Measurements from ENCODE around the gene RNF44. TPM values are rescaled to one million over a fixed set of nuclear protein-coding genes. Genes with fewer than 3 reads are reported as not detected.

The RNF44 gene
- total and polyA plus RNA-seq, 7 donors: 7.6 to 64.0 (median 15.0) TPM

DNA sequence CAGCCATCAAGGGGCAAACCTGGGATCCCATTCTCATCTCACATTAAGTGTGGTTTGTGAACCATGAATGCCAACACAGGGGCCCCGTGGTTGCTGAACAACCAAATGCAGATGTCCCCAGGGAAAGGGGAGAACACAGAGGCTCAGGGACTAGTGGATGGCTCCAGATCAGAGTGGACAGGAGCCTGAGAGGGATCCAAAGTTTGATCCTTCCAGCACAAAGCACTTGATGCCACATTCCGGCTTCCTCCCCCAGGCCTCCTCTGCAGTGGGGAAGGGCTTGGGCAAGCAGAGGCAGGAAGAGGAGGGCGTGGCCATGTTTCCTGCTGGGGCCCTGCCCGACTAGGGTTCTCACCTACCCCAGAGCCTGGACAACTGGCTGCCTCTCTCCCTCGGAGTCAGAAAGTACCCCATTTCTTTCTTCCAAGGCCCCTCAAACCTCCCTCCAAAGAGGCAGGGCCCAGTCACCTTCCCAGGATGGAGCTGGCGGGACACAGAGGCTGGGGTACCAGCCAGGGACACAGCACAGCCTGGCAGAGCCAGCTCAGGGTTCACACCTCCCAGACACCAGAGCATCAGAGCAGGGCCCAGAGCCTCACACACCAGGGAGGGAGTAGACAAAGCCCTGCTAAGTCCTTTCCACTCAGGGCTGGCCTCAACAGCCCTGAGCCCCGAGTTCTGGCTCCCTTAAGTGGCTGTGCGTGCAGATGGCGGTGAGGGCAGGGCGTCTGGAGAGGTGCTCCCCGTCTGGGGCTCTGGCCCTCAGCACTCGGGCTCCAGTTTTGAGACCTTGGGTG is 4.3 kb upstream of the RNF44 start:
- no peaks in the 10 kb centered on the region for H3K9me3 ChIP-seq
- 28 to 40% methylated on average over 12 of the region's 12 CpGs for WGBS, 2 donors
- DNase-seq: no peak
- H3K27ac ChIP-seq: peak overlapping the region; percentile 81 to 90 (median 87)
- no peaks in the 10 kb centered on the region for H3K27me3 ChIP-seq
- H3K4me3 ChIP-seq: no peak overlapping the region
- TF ChIP-seq POLR2A (IDR thresholded peaks at IDR 0.05) (no peak), EP300 (IDR thresholded peaks at IDR 0.05) (no peak), POLR2AphosphoS5 (IDR thresholded peaks at IDR 0.05) (no peak)
- TF ChIP-seq, protein P1, sequence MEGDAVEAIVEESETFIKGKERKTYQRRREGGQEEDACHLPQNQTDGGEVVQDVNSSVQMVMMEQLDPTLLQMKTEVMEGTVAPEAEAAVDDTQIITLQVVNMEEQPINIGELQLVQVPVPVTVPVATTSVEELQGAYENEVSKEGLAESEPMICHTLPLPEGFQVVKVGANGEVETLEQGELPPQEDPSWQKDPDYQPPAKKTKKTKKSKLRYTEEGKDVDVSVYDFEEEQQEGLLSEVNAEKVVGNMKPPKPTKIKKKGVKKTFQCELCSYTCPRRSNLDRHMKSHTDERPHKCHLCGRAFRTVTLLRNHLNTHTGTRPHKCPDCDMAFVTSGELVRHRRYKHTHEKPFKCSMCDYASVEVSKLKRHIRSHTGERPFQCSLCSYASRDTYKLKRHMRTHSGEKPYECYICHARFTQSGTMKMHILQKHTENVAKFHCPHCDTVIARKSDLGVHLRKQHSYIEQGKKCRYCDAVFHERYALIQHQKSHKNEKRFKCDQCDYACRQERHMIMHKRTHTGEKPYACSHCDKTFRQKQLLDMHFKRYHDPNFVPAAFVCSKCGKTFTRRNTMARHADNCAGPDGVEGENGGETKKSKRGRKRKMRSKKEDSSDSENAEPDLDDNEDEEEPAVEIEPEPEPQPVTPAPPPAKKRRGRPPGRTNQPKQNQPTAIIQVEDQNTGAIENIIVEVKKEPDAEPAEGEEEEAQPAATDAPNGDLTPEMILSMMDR (IDR thresholded peaks at IDR 0.05): no peak
- peaks cover 0 to 36% (median 22%) of the 10 kb centered on the region in 4 donors for H3K4me1 ChIP-seq
- intact Hi-C loops (cut with DNase I): loop anchor here (2.0 kb wide), 2 partner anchors 95 to 125 kb away; partner anchors contain the start of gene CLTB
- H3K36me3 ChIP-seq: no peaks in the 10 kb centered on the region

DNA sequence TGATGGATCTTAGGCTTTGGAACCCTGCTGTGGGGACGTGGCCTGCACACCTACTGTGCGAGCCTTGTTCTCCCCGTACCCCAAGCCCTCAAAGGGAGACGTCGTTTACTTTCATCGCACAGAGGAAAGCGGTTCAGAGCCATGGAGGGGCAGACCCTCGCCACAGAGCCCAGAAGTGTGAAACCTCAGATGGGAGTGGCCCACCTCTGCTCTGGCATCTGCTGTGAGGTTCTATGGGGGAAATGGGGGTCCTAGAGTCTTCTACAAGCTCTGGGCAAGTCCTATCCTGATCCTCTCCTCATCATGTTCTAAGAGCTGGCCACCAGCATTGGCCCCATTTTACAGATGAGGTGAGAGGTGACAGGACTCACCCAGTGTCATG is 3.7 kb upstream of the RNF44 start:
- Histone ChIP-seq H3K27ac (no peak overlapping the region), H3K36me3 (no peaks in the 10 kb centered on the region), H3K4me3 (no peak overlapping the region), H3K9me3 (no peaks in the 10 kb centered on the region), H3K27me3 (no peaks in the 10 kb centered on the region), H3K4me1 (peaks cover 0 to 41% (median 24%) of the 10 kb centered on the region in 4 donors)
- 75 to 87% methylated on average over 8 of the region's 8 CpGs for WGBS, 2 donors
- intact Hi-C loops (cut with DNase I): no loop called here
- TF ChIP-seq, protein P1 (IDR thresholded peaks at IDR 0.05): no peak
- DNase-seq: no peak

DNA sequence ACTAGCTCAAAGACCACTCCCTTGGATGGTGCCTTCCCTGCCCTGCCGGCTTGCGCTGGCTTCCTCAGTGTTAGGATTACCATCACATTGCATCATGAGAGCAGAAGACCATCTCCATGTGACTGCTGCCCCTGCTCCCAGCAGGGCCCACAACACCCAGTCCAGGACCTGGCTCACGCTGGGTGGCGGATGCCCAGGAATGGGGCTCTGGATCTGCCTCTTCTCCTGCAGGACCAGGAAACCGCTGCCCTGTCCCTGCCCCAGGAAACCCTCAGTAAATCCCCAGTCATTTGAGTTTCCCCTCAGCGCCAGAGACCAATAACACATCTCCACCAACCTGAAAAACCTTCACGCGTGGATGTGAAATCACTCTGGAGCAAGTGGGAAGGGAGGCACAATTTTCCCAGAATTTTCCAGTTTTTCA is 3.3 kb upstream of the RNF44 start:
- Histone ChIP-seq H3K4me1 (peaks cover 0 to 45% (median 29%) of the 10 kb centered on the region in 4 donors), H3K27ac (no peak overlapping the region), H3K36me3 (no peaks in the 10 kb centered on the region), H3K9me3 (no peaks in the 10 kb centered on the region), H3K4me3 (no peak overlapping the region), H3K27me3 (no peaks in the 10 kb centered on the region)
- no peak for DNase-seq
- intact Hi-C loops (cut with DNase I): no loop called here
- no peak for TF ChIP-seq POLR2A (IDR thresholded peaks at IDR 0.05)
- no peak for TF ChIP-seq EP300 (IDR thresholded peaks at IDR 0.05)
- TF ChIP-seq POLR2AphosphoS5 (IDR thresholded peaks at IDR 0.05): no peak
- TF ChIP-seq, protein P1 (IDR thresholded peaks at IDR 0.05): no peak
- WGBS, 2 donors: 90 to 93% methylated on average over 8 of the region's 8 CpGs

DNA sequence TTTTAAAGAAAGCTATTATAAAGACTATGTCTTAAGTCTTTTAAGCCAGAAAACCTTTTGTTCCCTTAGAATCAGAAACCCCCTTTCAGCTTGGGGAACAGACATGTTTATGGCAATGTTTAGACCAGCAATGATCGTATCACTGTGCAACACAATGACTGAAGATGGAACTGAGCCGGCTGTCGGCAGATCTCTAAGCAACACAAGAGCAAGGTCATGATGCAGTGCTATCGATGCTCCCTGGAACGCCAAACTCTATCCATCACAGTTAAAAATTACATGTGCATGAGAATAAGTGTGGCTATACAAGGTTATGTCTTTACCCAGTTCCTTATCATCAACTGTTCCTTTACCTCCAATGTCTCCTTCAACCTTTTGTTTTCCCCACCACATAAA is 1.8 kb upstream of the RNF44 start:
- Histone ChIP-seq H3K4me3 (no peak overlapping the region), H3K27ac (peak overlapping the region in 1 of 4 donors; percentile 93), H3K27me3 (no peaks in the 10 kb centered on the region), H3K36me3 (no peaks in the 10 kb centered on the region), H3K4me1 (peaks cover 0 to 59% (median 43%) of the 10 kb centered on the region in 4 donors), H3K9me3 (no peaks in the 10 kb centered on the region)
- 60 to 68% methylated on average over 5 of the region's 5 CpGs for WGBS, 2 donors
- TF ChIP-seq EP300 (IDR thresholded peaks at IDR 0.05): no peak
- TF ChIP-seq POLR2AphosphoS5 (IDR thresholded peaks at IDR 0.05): no peak
- TF ChIP-seq, protein P1 (IDR thresholded peaks at IDR 0.05): no peak
- TF ChIP-seq POLR2A (IDR thresholded peaks at IDR 0.05): no peak
- DNase-seq: no peak
- intact Hi-C loops (cut with DNase I): loop anchor here (5.0 to 10.0 kb wide), 3 partner anchors 154 to 486 kb away; partner anchors contain the start of genes HIGD2A, KIAA1191, NOP16 and ZNF346

Data from sigmoid colon (tissue), 7 donors.